SK-N-MC (cell line): Measurements from ENCODE around the gene OR5P2.

Experiments used
- EZH2 ChIP-seq: fragments of 200-600 bp; sonication (generic); IDR thresholded peaks from one replicate; pipeline ENCODE4 v1.6.1; 2017; ENCODE audit warnings: antibody characterized with exemption
- FOXP2 ChIP-seq: optimal IDR thresholded peaks from 2 replicates; pipeline ENCODE3; 2011; ENCODE audit warnings: mild to moderate bottlenecking, moderate library complexity; ENCODE audit not compliant: insufficient read depth; ENCODE audit errors: extremely low read length, control extremely low read depth
- POLR2AphosphoS5 ChIP-seq: IDR thresholded peaks from 2 replicates; pipeline ENCODE4 v1.6.1; 2012; ENCODE audit warnings: mild to moderate bottlenecking, low read depth, low read length, borderline replicate concordance

- no peak for TF ChIP-seq EZH2
- TF ChIP-seq POLR2AphosphoS5, result no peak
- no peak for TF ChIP-seq FOXP2
Observed at GRCh38 chr11:7787239-7787638, 9.5 kb downstream of the OR5P2 start.
